ENCODE measurements around the gene C4B. TPM values are rescaled to one million over a fixed set of nuclear protein-coding genes. Genes with fewer than 3 reads are reported as not detected.
A peak's percentile ranks its signal among the peaks of the same experiment; 100 is the strongest.

Gene C4B
- total and polyA plus RNA-seq, 9 of the 15 experiments (the other 6 are each of a cell fraction or from before 2014, with no cell fraction given), result 0.32 to 8.8 (median 5.4) TPM

GRCh38 chr6:31969712-31970603 is 44.6 kb upstream of the C4B start (continued):
- peak in 1 of 2 experiments; percentile 26; a peak in 1 of 4 replicates for TF ChIP-seq MLLT1 (IDR thresholded peaks at IDR 0.05)
- peak; percentile 48; the same call in 1 of the 2 replicates for TF ChIP-seq NFRKB (IDR thresholded peaks at IDR 0.05; ENCODE audit: low read depth)
- TF ChIP-seq HIVEP1 (CRISPR knock-in tag; IDR thresholded peaks at IDR 0.05), result no peak
- no peak for TF ChIP-seq NFXL1 (CRISPR knock-in tag; IDR thresholded peaks at IDR 0.05)
- no peak for TF ChIP-seq GTF2A2 (tag; IDR thresholded peaks at IDR 0.05)
- peak; percentile 59 for TF ChIP-seq NCOA4 (IDR thresholded peaks at IDR 0.05; ENCODE audit: partially characterized antibody)
- TF ChIP-seq MXD1 (CRISPR knock-in tag; IDR thresholded peaks at IDR 0.05; ENCODE audit: borderline replicate concordance, poor library complexity, severe bottlenecking), result no peak
- TF ChIP-seq ZNF318 (IDR thresholded peaks at IDR 0.05; ENCODE audit: borderline replicate concordance in 1 of 2, low read depth in 1 of 2), result no peak
- no peak for TF ChIP-seq EGR1 (conservative IDR thresholded peaks at IDR 0.05)
- TF ChIP-seq POLR2AphosphoS2 (IDR thresholded peaks at IDR 0.05; ENCODE audit: low read length), result no peak
- no peak for TF ChIP-seq SLC30A9 (CRISPR knock-in tag; IDR thresholded peaks at IDR 0.05)
- peak; percentile 75; the same call in 1 of the 2 replicates for TF ChIP-seq SMARCE1 (IDR thresholded peaks at IDR 0.05)
- no peak for TF ChIP-seq ZNF274 (IDR thresholded peaks at IDR 0.05; ENCODE audit: borderline replicate concordance, low read depth, low read length)
- TF ChIP-seq BRF1 (IDR thresholded peaks at IDR 0.05; ENCODE audit: borderline replicate concordance, extremely low read depth, insufficient read length), result no peak
- TF ChIP-seq E2F4 (CRISPR knock-in tag; IDR thresholded peaks at IDR 0.05; ENCODE audit: low read depth), result no peak
- no peak for TF ChIP-seq TRIM28 (IDR thresholded peaks at IDR 0.05)

All from K562 (cell line).